Esophagus muscularis mucosa (tissue), 4 donors: ENCODE data around the gene RNPS1.

Experiments used
- CTCF ChIP-seq, 3 experiments: fragments of 200-600 bp in 2 of 3; fragments of 450-650 bp in 1 of 3; sonication (generic) in 2 of 3; IDR thresholded peaks; one replicate each; pipeline ENCODE4 v1.5.1; 2017 to 2019; ENCODE audit warnings: antibody characterized with exemption in 3 of 3, mild to moderate bottlenecking in 2 of 3, moderate library complexity in 1 of 3
- EP300 ChIP-seq: sonication (generic); formaldehyde crosslinking; IDR thresholded peaks from one replicate; pipeline ENCODE4 v1.6.1; 2017; ENCODE audit warnings: antibody characterized with exemption
- POLR2A ChIP-seq: fragments of 450-650 bp; IDR thresholded peaks from one replicate; pipeline ENCODE4 v1.6.1; 2017; ENCODE audit warnings: antibody characterized with exemption, moderate library complexity, mild to moderate bottlenecking, low read depth
- POLR2AphosphoS5 ChIP-seq, 2 donors: sonication (generic); formaldehyde crosslinking; IDR thresholded peaks; one replicate each; pipeline ENCODE4 v1.6.1; 2017; ENCODE audit warnings: antibody characterized with exemption in 2 of 2

- TF ChIP-seq CTCF (IDR thresholded peaks at IDR 0.05) (no peak), POLR2A (no peak), POLR2AphosphoS5 (IDR thresholded peaks at IDR 0.05) (no peak), EP300 (no peak)
These were observed 10.3 kb upstream of the RNPS1 start for GRCh38 chr16:2278272-2278608.
